Liver (tissue), 9 donors: ENCODE data around the gene NOXRED1. TPM values are rescaled to one million over a fixed set of nuclear protein-coding genes. Genes with fewer than 3 reads are reported as not detected.

Experiments used
- DNase-seq: peaks from one replicate; pipeline ENCODE4 v3.0.0-alpha.2; 2017; ENCODE audit warnings: low spot score
- H3K27ac ChIP-seq, 2 donors: one replicate each; pipeline ENCODE4 v1.7.0; 2013; ENCODE audit warnings: inconsistent platforms in 2 of 2, low read length in 2 of 2, control low read depth in 1 of 2, low read depth in 1 of 2, mild to moderate bottlenecking in 1 of 2
- H3K27me3 ChIP-seq, 4 donors: one replicate each; pipeline versions ENCODE4 v1.6.1 to v1.7.0; 2013; ENCODE audit warnings: low read length in 3 of 4, inconsistent platforms in 1 of 4, mild to moderate bottlenecking in 1 of 4, moderate library complexity in 1 of 4; ENCODE audit not compliant: control insufficient read depth in 4 of 4, insufficient read depth in 4 of 4
- H3K36me3 ChIP-seq, 4 donors: one replicate each; pipeline versions ENCODE4 v1.6.1 to v1.7.0; 2013; ENCODE audit warnings: low read length in 3 of 4, mild to moderate bottlenecking in 3 of 4, low read depth in 1 of 4, moderate library complexity in 1 of 4; ENCODE audit not compliant: control insufficient read depth in 4 of 4, insufficient read depth in 3 of 4
- H3K4me1 ChIP-seq, 4 donors: one replicate each; pipeline versions ENCODE4 v1.6.1 to v1.7.0; 2013; ENCODE audit warnings: low read length in 3 of 4, mild to moderate bottlenecking in 3 of 4, moderate library complexity in 1 of 4; ENCODE audit not compliant: control insufficient read depth in 4 of 4, insufficient read depth in 4 of 4
- H3K4me3 ChIP-seq, 3 donors: one replicate each; pipeline versions ENCODE4 v1.6.1 to v1.7.0; 2013; ENCODE audit warnings: low read length in 3 of 3, control low read depth in 1 of 3, low read depth in 1 of 3, mild to moderate bottlenecking in 1 of 3
- H3K9ac ChIP-seq, 2 donors: one replicate each; pipeline ENCODE4 v1.7.0; 2013; ENCODE audit warnings: low read length in 2 of 2, mild to moderate bottlenecking in 2 of 2, moderate library complexity in 2 of 2, control low read depth in 1 of 2, low read depth in 1 of 2
- H3K9me3 ChIP-seq, 4 donors: one replicate each; pipeline versions ENCODE4 v1.6.1 to v1.7.0; 2013; ENCODE audit warnings: low read length in 3 of 4; ENCODE audit not compliant: control insufficient read depth in 4 of 4
- ATF3 ChIP-seq: IDR thresholded peaks from 2 replicates; pipeline ENCODE4 v1.6.1; 2016; ENCODE audit warnings: antibody characterized with exemption
- CTCF ChIP-seq: fragments of 150-350 bp; IDR thresholded peaks from 2 replicates; pipeline ENCODE4 v1.5.1; 2017; ENCODE audit warnings: improper control_type of control experiment, low read depth, low read length; ENCODE audit not compliant: missing input control
- EGR1 ChIP-seq, 2 donors: IDR thresholded peaks; 2 replicates each; pipeline ENCODE4 v1.6.1; 2016 to 2018; ENCODE audit warnings: antibody characterized with exemption in 2 of 2, low read depth in 2 of 2
- FOXA1 ChIP-seq: IDR thresholded peaks from 2 replicates; pipeline ENCODE4 v1.6.1; 2016; ENCODE audit warnings: antibody characterized with exemption
- FOXA2 ChIP-seq: IDR thresholded peaks from 2 replicates; pipeline ENCODE4 v1.6.1; 2016; ENCODE audit warnings: antibody characterized with exemption
- GABPA ChIP-seq, 2 donors: IDR thresholded peaks in 1 of 2; conservative IDR thresholded peaks in 1 of 2; 2 replicates each; pipeline ENCODE4 v1.6.1; 2016; ENCODE audit warnings: antibody characterized with exemption in 2 of 2, mild to moderate bottlenecking in 1 of 2, moderate library complexity in 1 of 2
- HNF4A ChIP-seq, 2 donors: conservative IDR thresholded peaks; 2 replicates each; pipeline ENCODE4 v1.6.1; 2016; ENCODE audit warnings: antibody characterized with exemption in 2 of 2, mild to moderate bottlenecking in 2 of 2
- HNF4G ChIP-seq: IDR thresholded peaks from 2 replicates; pipeline ENCODE4 v1.6.1; 2016; ENCODE audit warnings: antibody characterized with exemption
- JUND ChIP-seq, 2 donors: IDR thresholded peaks; 2 replicates each; pipeline ENCODE4 v1.6.1; 2016; ENCODE audit warnings: antibody characterized with exemption in 2 of 2
- MAX ChIP-seq: IDR thresholded peaks from 2 replicates; pipeline ENCODE4 v1.6.1; 2016; ENCODE audit warnings: antibody characterized with exemption
- NR2F2 ChIP-seq: IDR thresholded peaks from 2 replicates; pipeline ENCODE4 v1.6.1; 2016; ENCODE audit warnings: antibody characterized with exemption
- RAD21 ChIP-seq, 2 donors: IDR thresholded peaks; 2 replicates each; pipeline ENCODE4 v1.6.1; 2016; ENCODE audit warnings: antibody characterized with exemption in 2 of 2, mild to moderate bottlenecking in 2 of 2
- REST ChIP-seq: IDR thresholded peaks from 2 replicates; pipeline ENCODE4 v1.6.1; 2016; ENCODE audit warnings: antibody characterized with exemption, mild to moderate bottlenecking
- RXRA ChIP-seq, 2 donors: IDR thresholded peaks; 2 replicates each; pipeline ENCODE4 v1.6.1; 2017 to 2018; ENCODE audit warnings: antibody characterized with exemption in 2 of 2, mild to moderate bottlenecking in 1 of 2
- SP1 ChIP-seq: IDR thresholded peaks from 2 replicates; pipeline ENCODE4 v1.6.1; 2018; ENCODE audit warnings: antibody characterized with exemption, mild to moderate bottlenecking
- TAF1 ChIP-seq: conservative IDR thresholded peaks from 2 replicates; pipeline ENCODE4 v1.6.1; 2016; ENCODE audit warnings: antibody characterized with exemption, mild to moderate bottlenecking
- YY1 ChIP-seq: IDR thresholded peaks from 2 replicates; pipeline ENCODE4 v1.6.1; 2016; ENCODE audit warnings: antibody characterized with exemption, mild to moderate bottlenecking
- ZBTB33 ChIP-seq: IDR thresholded peaks from 2 replicates; pipeline ENCODE4 v1.6.1; 2016; ENCODE audit warnings: antibody characterized with exemption
- WGBS: extraction: QIAGEN DNeasy Blood & Tissue Kit; methylation state at CpG from one replicate; pipeline ENCODE4 v1.1.7; 2013; 5-methylcytosine and 5-hydroxymethylcytosine counted together
- polyA plus RNA-seq, 2 donors: library from polyadenylated mRNA; stranded (reverse) in 1 of 2; unstranded in 1 of 2; fragments of 200-250 nt in 1 of 2; fragments of >200 nt in 1 of 2; fragmentation: Nextera tagmentation in 1 of 2; extraction: Ambion mirVana in 1 of 2; gene quantifications; one replicate each; pipeline versions ENCODE4 v1.2.1 to v1.2.3, GENCODE V29; 2013 to 2015
- total RNA-seq, 2 donors: library from RNA; depleted of rRNA; stranded (reverse); fragments of >200 nt; gene quantifications; one replicate each; pipeline ENCODE4 v1.2.3, GENCODE V29; 2014
- donor health status: healthy.
- donor health status: healthy.
- donor health status: healthy.
- donor health status: healthy.
- donor health status: healthy.

Gene NOXRED1
- total and polyA plus RNA-seq, 4 donors, result 0.06 to 0.50 (median 0.30) TPM

- no peaks in the 10 kb centered on the region for H3K9me3 ChIP-seq
- no peak overlapping the region for H3K27ac ChIP-seq
- H3K4me1 ChIP-seq, result no peaks in the 10 kb centered on the region
- peaks cover 6 to 51% (median 44%) of the 10 kb centered on the region in 4 donors for H3K36me3 ChIP-seq
- no peaks in the 10 kb centered on the region for H3K27me3 ChIP-seq
- no peak for TF ChIP-seq TAF1
- no peak for TF ChIP-seq NR2F2
- TF ChIP-seq RXRA (IDR thresholded peaks at IDR 0.05), result no peak
- no peak for TF ChIP-seq FOXA1
- TF ChIP-seq HNF4G, result no peak
- no peak for TF ChIP-seq FOXA2
- TF ChIP-seq ZBTB33, result no peak
- no peak for TF ChIP-seq ATF3
- TF ChIP-seq HNF4A (conservative IDR thresholded peaks at IDR 0.05), result no peak
- no peak for TF ChIP-seq CTCF
- TF ChIP-seq MAX, result no peak
- no peak for TF ChIP-seq SP1
- no peak for TF ChIP-seq GABPA (IDR thresholded peaks at IDR 0.05 in 1 of 2, conservative IDR thresholded peaks at IDR 0.05 in 1 of 2)
- TF ChIP-seq JUND (IDR thresholded peaks at IDR 0.05), result no peak
- no peak for TF ChIP-seq RAD21 (IDR thresholded peaks at IDR 0.05)
- TF ChIP-seq REST, result no peak
- no peak for TF ChIP-seq YY1
- TF ChIP-seq EGR1 (IDR thresholded peaks at IDR 0.05; ENCODE audit: low read depth in 2 of 2), result no peak
- no peak overlapping the region for H3K9ac ChIP-seq
- H3K4me3 ChIP-seq, result no peak overlapping the region
- no peak for DNase-seq
- WGBS, result 93% methylated on average over 1 of the region's 1 CpG
Measured at GRCh38 chr14:77469539-77469938, 46.2 kb upstream of the NOXRED1 start.
